ENCODE results near the gene STK16. TPM values are rescaled to one million over a fixed set of nuclear protein-coding genes. Genes with fewer than 3 reads are reported as not detected.
A peak's percentile ranks its signal among the peaks of the same experiment; 100 is the strongest.

Gene STK16
- total and polyA plus RNA-seq, 2 of the 13 experiments (the other 11 are each of a cell fraction or from before 2014, with no cell fraction given): 28.0 to 50.9 TPM

GRCh38 chr2:219246559-219246958 lies 1.3 kb downstream of the STK16 start:
- H3K4me1 ChIP-seq (ENCODE audit: insufficient read depth, low read length): peaks cover 65% of the 10 kb centered on the region
- H3K4me2 ChIP-seq (ENCODE audit: low read depth, low read length): peak overlapping the region; percentile 90
- in situ Hi-C loops (cut with HindIII; ENCODE audit: extremely low pct_ligation_motif_present, low pct_unique_long_range_greater_than_20kb) (no loop called here), intact Hi-C loops (cut with micrococcal nuclease; ENCODE audit: unreplicated experiment) (no loop called here)
- no peak overlapping the region for H2AFZ ChIP-seq (ENCODE audit: low read length)
- FAIRE-seq (no peak), ATAC-seq (no peak), DNase-seq (ENCODE audit: low spot score) (no peak)
- WGBS (ENCODE audit: low lambda C conversion rate): 98% methylated on average over 10 of the region's 10 CpGs
- H3K27me3 ChIP-seq (ENCODE audit: control insufficient read depth in 1 of 2, insufficient read depth in 2 of 2, low read length in 2 of 2): no peaks in the 10 kb centered on the region; a peak in 1 of 5 replicates
- BruUV-seq (replicated peaks): no TSS peak
- peak overlapping the region; percentile 88 to 97 (median 93); a peak in 4 of 6 replicates for H3K4me3 ChIP-seq (replicated peaks in 1 of 3; ENCODE audit: insufficient read depth in 1 of 3, low read depth in 2 of 3, low read length in 3 of 3)
- H4K20me1 ChIP-seq (ENCODE audit: insufficient read depth, low read length): no peaks in the 10 kb centered on the region
- H3K9me3 ChIP-seq (ENCODE audit: low read length): no peaks in the 10 kb centered on the region
- ChIA-PET POLR2A (interaction anchor here (1.8 to 2.8 kb wide), 8 partner anchors 16 to 70 kb away, joined by 12 to 69 read pairs (median 26); partner anchors contain the start of genes ANKZF1, ATG9A, CNPPD1 and DNAJB2), CTCF (ENCODE audit: low intra/inter-chr PET ratio, low total read pairs) (no interaction called here)
- H3K9ac ChIP-seq (ENCODE audit: insufficient read depth, low read depth, low read length): peak overlapping the region; percentile 90
- no peak overlapping the region for H3K27ac ChIP-seq (ENCODE audit: extremely low read length, insufficient read depth, low read length)
- H3K36me3 ChIP-seq (replicated peaks in 1 of 2; ENCODE audit: control insufficient read depth in 1 of 2, insufficient read depth in 2 of 2, low read length in 2 of 2): peaks cover 1 to 13% of the 10 kb centered on the region in 2 experiments; a peak in 4 of 5 replicates
- H3K79me2 ChIP-seq (ENCODE audit: insufficient read depth, low read length): peaks cover 14% of the 10 kb centered on the region
- no peak for TF ChIP-seq MAFK (conservative IDR thresholded peaks at IDR 0.05 in 1 of 2, IDR thresholded peaks at IDR 0.05 in 1 of 2; ENCODE audit: low read length in 2 of 2)
- no peak for TF ChIP-seq SMARCE1 (IDR thresholded peaks at IDR 0.05; ENCODE audit: borderline replicate concordance)
- no peak for TF ChIP-seq RFXAP (CRISPR knock-in tag; IDR thresholded peaks at IDR 0.05; ENCODE audit: borderline replicate concordance)
- TF ChIP-seq PLRG1 (conservative IDR thresholded peaks at IDR 0.05): no peak
- TF ChIP-seq SP140L (CRISPR knock-in tag; IDR thresholded peaks at IDR 0.05; ENCODE audit: borderline replicate concordance): no peak
- TF ChIP-seq SALL2 (CRISPR knock-in tag; IDR thresholded peaks at IDR 0.05): no peak
- TF ChIP-seq ZNF143 (CRISPR knock-in tag; IDR thresholded peaks at IDR 0.05): no peak
- no peak for TF ChIP-seq ZNF850 (CRISPR knock-in tag; conservative IDR thresholded peaks at IDR 0.05)
- TF ChIP-seq PBX2 (CRISPR knock-in tag; IDR thresholded peaks at IDR 0.05): no peak
- peak; percentile 30; the same call in 1 of the 2 replicates for TF ChIP-seq RARA (CRISPR knock-in tag; IDR thresholded peaks at IDR 0.05)
- TF ChIP-seq, protein P1, sequence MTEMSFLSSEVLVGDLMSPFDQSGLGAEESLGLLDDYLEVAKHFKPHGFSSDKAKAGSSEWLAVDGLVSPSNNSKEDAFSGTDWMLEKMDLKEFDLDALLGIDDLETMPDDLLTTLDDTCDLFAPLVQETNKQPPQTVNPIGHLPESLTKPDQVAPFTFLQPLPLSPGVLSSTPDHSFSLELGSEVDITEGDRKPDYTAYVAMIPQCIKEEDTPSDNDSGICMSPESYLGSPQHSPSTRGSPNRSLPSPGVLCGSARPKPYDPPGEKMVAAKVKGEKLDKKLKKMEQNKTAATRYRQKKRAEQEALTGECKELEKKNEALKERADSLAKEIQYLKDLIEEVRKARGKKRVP (CRISPR knock-in tag; IDR thresholded peaks at IDR 0.05): no peak
- no peak for TF ChIP-seq RAD21 (CRISPR knock-in tag; IDR thresholded peaks at IDR 0.05)
- no peak for TF ChIP-seq ZNF350 (CRISPR knock-in tag; IDR thresholded peaks at IDR 0.05; ENCODE audit: borderline replicate concordance, low read depth)
- TF ChIP-seq, protein P2, sequence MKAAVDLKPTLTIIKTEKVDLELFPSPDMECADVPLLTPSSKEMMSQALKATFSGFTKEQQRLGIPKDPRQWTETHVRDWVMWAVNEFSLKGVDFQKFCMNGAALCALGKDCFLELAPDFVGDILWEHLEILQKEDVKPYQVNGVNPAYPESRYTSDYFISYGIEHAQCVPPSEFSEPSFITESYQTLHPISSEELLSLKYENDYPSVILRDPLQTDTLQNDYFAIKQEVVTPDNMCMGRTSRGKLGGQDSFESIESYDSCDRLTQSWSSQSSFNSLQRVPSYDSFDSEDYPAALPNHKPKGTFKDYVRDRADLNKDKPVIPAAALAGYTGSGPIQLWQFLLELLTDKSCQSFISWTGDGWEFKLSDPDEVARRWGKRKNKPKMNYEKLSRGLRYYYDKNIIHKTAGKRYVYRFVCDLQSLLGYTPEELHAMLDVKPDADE (CRISPR knock-in tag; IDR thresholded peaks at IDR 0.05): no peak
- no peak for TF ChIP-seq KAT2B (IDR thresholded peaks at IDR 0.05; ENCODE audit: borderline replicate concordance, low read depth, low read length)
- no peak for TF ChIP-seq PCBP2 (optimal IDR thresholded peaks at IDR 0.05; ENCODE audit: low read depth, low read length, poor library complexity, severe bottlenecking)
- no peak for TF ChIP-seq ZFAT (CRISPR knock-in tag; conservative IDR thresholded peaks at IDR 0.05)
- no peak for TF ChIP-seq ESRRA (CRISPR knock-in tag; IDR thresholded peaks at IDR 0.05; ENCODE audit: low read depth)
- no peak for TF ChIP-seq MXD4 (CRISPR knock-in tag; IDR thresholded peaks at IDR 0.05)
